Endothelial cell of umbilical vein (primary cell): ENCODE measurements around the gene RPL21. TPM values are rescaled to one million over a fixed set of nuclear protein-coding genes. Genes with fewer than 3 reads are reported as not detected.
"Not testable (repeated sequence)": the region's sequence is repeated elsewhere in the genome, so short reads cannot be mapped to it uniquely, and the experiment has no call there.

ENCODE experiments used
- BruUV-seq: library from RNA; stranded (reverse); fragments of 400-500 nt; replicated peaks from 2 replicates; lab custom pipeline; 2021; lab: Mats Ljungman, UMichigan
- CTCF ChIA-PET: fragments of 300-600, 350-600 bp; sonication (Branson Sonifier 250); formaldehyde crosslinking; loops from one replicate; lab custom pipeline; 2021; ENCODE audit warnings: antibody characterized with exemption, inconsistent platforms; lab: Charles Lee
- POLR2A ChIA-PET: fragments of 300-600, 350-600 bp; sonication (Branson Sonifier 250); formaldehyde crosslinking; loops from one replicate; lab custom pipeline; 2021; ENCODE audit warnings: antibody characterized with exemption, inconsistent platforms; lab: Charles Lee
- DNase-seq: peaks from one replicate; pipeline ENCODE4 v3.0.0-alpha.2; 2011; ENCODE audit warnings: low read depth, low spot score
- FAIRE-seq: peaks from 2 replicates; lab custom pipeline; 2011; peaks lifted over from hg19 to GRCh38; lab: Jason Lieb, UNC
- H2AFZ ChIP-seq: 2 replicates; pipeline ENCODE4 v1.6.0; 2012; ENCODE audit warnings: low read depth, low read length, control low read depth, inconsistent platforms
- H3K27ac ChIP-seq: 2 replicates; pipeline ENCODE4 v1.5.1; 2011; ENCODE audit warnings: low read depth, mild to moderate bottlenecking, control low read depth, low read length, moderate library complexity; ENCODE audit not compliant: insufficient read depth
- H3K27me3 ChIP-seq, 2 experiments: 2 replicates each; pipeline versions ENCODE4 v1.6.0 to v1.6.1; 2011; ENCODE audit warnings: low read length in 2 of 2, mixed read lengths in 1 of 2; ENCODE audit not compliant: control insufficient read depth in 2 of 2, insufficient read depth in 2 of 2
- H3K36me3 ChIP-seq, 2 experiments: 2 replicates in 1 of 2; 3 replicates in 1 of 2; pipeline ENCODE4 v1.5.1; 2011; ENCODE audit warnings: low read length in 2 of 2, mild to moderate bottlenecking in 1 of 2, moderate library complexity in 1 of 2; ENCODE audit not compliant: control insufficient read depth in 2 of 2, insufficient read depth in 2 of 2; ENCODE audit errors: extremely low read depth in 1 of 2
- H3K4me1 ChIP-seq: 3 replicates; pipeline ENCODE4 v1.5.1; 2011; ENCODE audit warnings: mild to moderate bottlenecking, low read length; ENCODE audit not compliant: control insufficient read depth, insufficient read depth; ENCODE audit errors: extremely low read depth
- H3K4me2 ChIP-seq: 2 replicates; pipeline ENCODE4 v1.6.1; 2011; ENCODE audit warnings: low read length, control low read depth, mixed read lengths; ENCODE audit not compliant: insufficient read depth
- H3K4me3 ChIP-seq, 3 experiments: fragments of 200-600 bp in 1 of 3; sonication (generic), shearing (Covaris generic) in 1 of 3; replicated peaks in 1 of 3; 2 replicates each; pipeline ENCODE4 v1.5.1; 2011 to 2016; ENCODE audit warnings: control low read depth in 3 of 3, low read length in 3 of 3, mild to moderate bottlenecking in 2 of 3, inconsistent platforms in 1 of 3, low read depth in 1 of 3, moderate library complexity in 1 of 3; ENCODE audit not compliant: insufficient read depth in 1 of 3
- H3K79me2 ChIP-seq: 2 replicates; pipeline ENCODE4 v1.6.0; 2012; ENCODE audit warnings: low read length, inconsistent platforms; ENCODE audit not compliant: control insufficient read depth, insufficient read depth
- H3K9ac ChIP-seq: replicated peaks from 2 replicates; pipeline ENCODE3; 2011; ENCODE audit warnings: low read length, control low read depth; ENCODE audit not compliant: insufficient read depth; ENCODE audit errors: extremely low read depth
- H3K9me1 ChIP-seq: replicated peaks from 3 replicates; pipeline ENCODE4 v1.6.0; 2011; ENCODE audit warnings: mild to moderate bottlenecking, low read length; ENCODE audit not compliant: control insufficient read depth, insufficient read depth; ENCODE audit errors: extremely low read depth
- H3K9me3 ChIP-seq: replicated peaks from 2 replicates; pipeline ENCODE4 v1.5.1; 2012; ENCODE audit warnings: low read length, inconsistent platforms; ENCODE audit not compliant: control insufficient read depth, insufficient read depth
- H4K20me1 ChIP-seq: replicated peaks from 2 replicates; pipeline ENCODE3; 2011; ENCODE audit warnings: mild to moderate bottlenecking, low read length; ENCODE audit not compliant: control insufficient read depth, insufficient read depth; ENCODE audit errors: extremely low read depth
- EZH2 ChIP-seq: IDR thresholded peaks from 2 replicates; pipeline ENCODE4 v1.6.1; 2012; ENCODE audit warnings: borderline replicate concordance, low read depth, mild to moderate bottlenecking, moderate library complexity, low read length, inconsistent platforms; ENCODE audit not compliant: severe bottlenecking
- FOS ChIP-seq: IDR thresholded peaks from 2 replicates; pipeline ENCODE4 v1.6.1; 2011; ENCODE audit warnings: mild to moderate bottlenecking, low read length, moderate library complexity, borderline replicate concordance; ENCODE audit not compliant: insufficient read depth
- GATA2 ChIP-seq: IDR thresholded peaks from 2 replicates; pipeline ENCODE4 v1.7.0; 2011; ENCODE audit warnings: low read depth, mild to moderate bottlenecking, moderate library complexity, mixed read lengths, low read length; ENCODE audit not compliant: insufficient read length, insufficient read depth
- JUN ChIP-seq: IDR thresholded peaks from 2 replicates; pipeline ENCODE4 v1.6.1; 2011; ENCODE audit warnings: borderline replicate concordance, low read depth; ENCODE audit not compliant: insufficient read length, insufficient read depth
- MYC ChIP-seq: IDR thresholded peaks from one replicate; pipeline ENCODE4 v1.6.1; 2011; ENCODE audit warnings: mild to moderate bottlenecking, low read depth, low read length
- POLR2A ChIP-seq: IDR thresholded peaks from 2 replicates; pipeline ENCODE4 v1.6.1; 2012; ENCODE audit warnings: low read depth, mild to moderate bottlenecking, control low read depth, low read length
- POLR2AphosphoS5 ChIP-seq: IDR thresholded peaks from 2 replicates; pipeline ENCODE4 v1.6.1; 2012; ENCODE audit warnings: low read depth, mild to moderate bottlenecking, control low read depth, low read length, moderate library complexity; ENCODE audit not compliant: insufficient read depth
- dilution Hi-C: fragments of 300-500 bp; cut with MboI; formaldehyde crosslinking; loops from one replicate; pipeline ENCODE4 v1.15.0; 2019; ENCODE audit warnings: low sequenced_read_pairs; ENCODE audit not compliant: extremely low pct_ligation_motif_present
- intact Hi-C: fragments of 100-400 bp; cut with micrococcal nuclease; formaldehyde crosslinking; loops from one replicate; pipeline ENCODE4 v1.10.0; 2022
- polyA plus RNA-seq, 4 experiments: library from polyadenylated mRNA; depleted of rRNA in 3 of 4; stranded (reverse) in 3 of 4; unstranded in 1 of 4; fragments of >200 nt; gene quantifications; 2 replicates each; pipeline versions ENCODE4 v1.2.1 to v1.2.3, GENCODE V29; 2011 to 2012; ENCODE audit warnings: missing spikeins in 1 of 4
- total RNA-seq: library from RNA; stranded (reverse); gene quantifications from 2 replicates; pipeline ENCODE4 v1.2.3, GENCODE V29; 2021
- TF ChIP-seq, protein P1 (sequence below), 2 donors: IDR thresholded peaks; 1 replicate in 1 of 2; 2 replicates in 1 of 2; pipeline ENCODE4 v1.5.1; 2011; ENCODE audit warnings: low read length in 2 of 2, mild to moderate bottlenecking in 2 of 2, moderate library complexity in 2 of 2, control low read depth in 1 of 2, inconsistent platforms in 1 of 2, low read depth in 1 of 2; ENCODE audit not compliant: insufficient read depth in 1 of 2; ENCODE audit errors: extremely low read depth in 1 of 2
- TF ChIP-seq, protein P2 (sequence below): IDR thresholded peaks from 2 replicates; pipeline ENCODE4 v1.6.1; 2011; ENCODE audit not compliant: insufficient read depth, insufficient read length

Gene RPL21
- total and polyA plus RNA-seq, 2 donors (not counting 3 experiments of a cell fraction or from before 2014, with no cell fraction given) = 585 to 871 TPM

DNA sequence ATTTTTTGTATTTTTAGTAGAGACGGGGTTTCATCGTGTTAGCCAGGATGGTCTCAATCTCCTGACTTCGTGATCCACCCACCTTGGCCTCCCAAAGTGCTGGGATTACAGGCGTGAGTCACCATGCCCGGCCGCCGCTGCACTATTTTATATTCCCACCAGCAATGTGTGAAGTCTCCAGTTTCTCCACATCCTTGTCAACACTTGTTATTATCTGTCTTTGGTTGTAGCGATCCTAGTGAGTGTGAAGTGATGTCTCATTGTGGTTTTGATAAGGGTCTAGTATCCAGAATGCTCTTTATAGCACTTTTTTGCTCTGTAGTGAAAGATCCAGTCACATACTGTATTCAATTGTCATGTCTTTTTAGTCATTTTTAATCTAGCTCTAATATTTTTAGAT is 40.6 kb downstream of the RPL21 start:
- H3K4me1 ChIP-seq, FAIRE-seq, H3K36me3 ChIP-seq, H3K27ac ChIP-seq, H3K27me3 ChIP-seq, H3K79me2 ChIP-seq, H3K4me2 ChIP-seq, intact Hi-C loops, H3K9me1 ChIP-seq, H3K4me3 ChIP-seq, BruUV-seq, dilution Hi-C loops, H4K20me1 ChIP-seq, POLR2A ChIA-PET, H3K9ac ChIP-seq, H2AFZ ChIP-seq, DNase-seq, H3K9me3 ChIP-seq: not testable (repeated sequence)
- CTCF ChIA-PET = interaction anchor here (0.6 to 1.1 kb wide), 2 partner anchors 12 to 379 kb away, joined by 4 read pairs; no protein-coding TSS in a partner anchor

DNA sequence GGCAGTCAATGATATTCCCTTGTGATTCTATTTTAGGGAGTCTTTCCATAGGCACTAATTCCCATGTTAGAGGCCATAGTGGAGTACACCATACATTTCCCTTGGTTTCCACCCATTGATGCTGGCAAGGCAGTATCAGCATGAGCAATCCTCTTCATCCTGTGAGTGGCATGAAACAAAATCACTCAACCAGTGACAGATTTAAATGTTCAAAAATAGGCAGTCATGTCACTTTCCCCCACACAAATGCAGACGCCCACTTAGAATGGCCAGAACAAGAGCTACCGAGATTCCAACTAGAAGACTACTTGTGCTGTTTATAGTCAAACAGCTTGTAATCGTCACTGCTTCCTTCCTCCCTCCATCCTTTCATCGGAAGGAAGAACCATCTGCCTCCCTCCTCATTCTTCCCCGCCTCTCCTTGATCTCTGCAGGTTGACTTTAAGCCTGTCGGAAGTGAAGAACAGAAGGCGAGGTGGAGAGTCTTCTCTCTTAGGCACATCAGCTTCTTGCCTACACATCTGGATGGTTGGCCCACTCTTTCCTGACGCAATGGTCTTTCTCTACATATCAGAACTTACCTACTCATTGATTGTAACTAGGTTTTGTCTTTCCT is 41.8 kb downstream of the RPL21 start:
- dilution Hi-C loops = no loop called here
- no peaks in the 10 kb centered on the region for H3K36me3 ChIP-seq

More for the DNA sequence above, 41.8 kb downstream of the RPL21 start:
- Histone ChIP-seq H3K4me3 (no peak overlapping the region), H3K4me2 (no peak overlapping the region), H4K20me1 (no peaks in the 10 kb centered on the region), H3K79me2 (no peaks in the 10 kb centered on the region), H3K4me1 (no peaks in the 10 kb centered on the region), H3K27me3 (peaks cover 7 to 10% of the 10 kb centered on the region in 2 experiments), H2AFZ (no peak overlapping the region), H3K9ac (no peak overlapping the region), H3K9me3 (no peaks in the 10 kb centered on the region), H3K9me1 (no peaks in the 10 kb centered on the region), H3K27ac (no peak overlapping the region)
- CTCF ChIA-PET = interaction anchor here (0.9 kb wide), 1 partner anchor 308 kb away, joined by 3 read pairs; no protein-coding TSS in a partner anchor
- FAIRE-seq (no peak), DNase-seq (no peak)
- TF ChIP-seq GATA2 (no peak), MYC (no peak), POLR2AphosphoS5 (no peak), FOS (no peak), EZH2 (no peak), JUN (no peak), POLR2A (no peak)
- TF ChIP-seq, protein P1, sequence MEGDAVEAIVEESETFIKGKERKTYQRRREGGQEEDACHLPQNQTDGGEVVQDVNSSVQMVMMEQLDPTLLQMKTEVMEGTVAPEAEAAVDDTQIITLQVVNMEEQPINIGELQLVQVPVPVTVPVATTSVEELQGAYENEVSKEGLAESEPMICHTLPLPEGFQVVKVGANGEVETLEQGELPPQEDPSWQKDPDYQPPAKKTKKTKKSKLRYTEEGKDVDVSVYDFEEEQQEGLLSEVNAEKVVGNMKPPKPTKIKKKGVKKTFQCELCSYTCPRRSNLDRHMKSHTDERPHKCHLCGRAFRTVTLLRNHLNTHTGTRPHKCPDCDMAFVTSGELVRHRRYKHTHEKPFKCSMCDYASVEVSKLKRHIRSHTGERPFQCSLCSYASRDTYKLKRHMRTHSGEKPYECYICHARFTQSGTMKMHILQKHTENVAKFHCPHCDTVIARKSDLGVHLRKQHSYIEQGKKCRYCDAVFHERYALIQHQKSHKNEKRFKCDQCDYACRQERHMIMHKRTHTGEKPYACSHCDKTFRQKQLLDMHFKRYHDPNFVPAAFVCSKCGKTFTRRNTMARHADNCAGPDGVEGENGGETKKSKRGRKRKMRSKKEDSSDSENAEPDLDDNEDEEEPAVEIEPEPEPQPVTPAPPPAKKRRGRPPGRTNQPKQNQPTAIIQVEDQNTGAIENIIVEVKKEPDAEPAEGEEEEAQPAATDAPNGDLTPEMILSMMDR (IDR thresholded peaks at IDR 0.05; ENCODE audit: extremely low read depth in 1 of 2, insufficient read depth in 1 of 2, low read depth in 1 of 2, low read length in 2 of 2) = no peak
- TF ChIP-seq, protein P2, sequence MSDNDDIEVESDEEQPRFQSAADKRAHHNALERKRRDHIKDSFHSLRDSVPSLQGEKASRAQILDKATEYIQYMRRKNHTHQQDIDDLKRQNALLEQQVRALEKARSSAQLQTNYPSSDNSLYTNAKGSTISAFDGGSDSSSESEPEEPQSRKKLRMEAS = no peak
- intact Hi-C loops = no loop called here
- POLR2A ChIA-PET = no interaction called here
- BruUV-seq = no TSS peak
